ENCODE results near the gene ABL2.

Gene ABL2

DNA sequence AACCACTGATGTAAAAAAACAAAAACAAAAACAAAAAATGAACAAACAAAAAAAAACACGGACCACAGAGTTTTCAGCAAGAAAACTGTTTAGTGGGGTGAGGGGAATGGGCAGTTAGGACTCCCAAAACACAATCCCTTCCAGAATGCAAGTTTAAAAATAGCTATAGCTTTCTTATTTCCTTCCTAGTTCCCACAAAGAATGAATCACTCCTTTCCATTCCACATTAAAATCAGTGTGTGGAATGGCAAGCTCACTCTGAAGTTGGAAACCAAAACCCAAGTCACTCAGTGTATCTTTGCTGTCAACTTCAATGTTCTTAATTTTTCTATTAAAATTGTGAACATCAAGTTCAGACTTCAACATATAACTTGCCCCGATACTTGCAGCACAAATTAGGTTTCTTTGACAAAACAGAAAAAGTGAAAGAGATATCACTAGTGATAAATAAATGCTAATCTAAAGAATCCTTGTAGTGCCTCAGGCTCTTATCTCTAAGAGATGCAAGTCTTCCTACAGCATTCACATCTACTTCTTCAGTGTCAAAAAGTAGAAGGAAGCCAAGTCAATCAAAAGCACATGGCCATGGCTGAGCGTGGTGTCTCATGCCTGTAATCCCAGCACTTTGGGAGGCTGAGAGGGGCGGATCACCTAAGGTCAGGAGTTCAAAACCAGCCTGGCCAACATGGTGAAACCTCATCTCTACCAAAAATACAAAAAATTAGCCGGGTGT lies 102.1 kb downstream of the ABL2 start:
- DNase-seq, result no peak

DNA sequence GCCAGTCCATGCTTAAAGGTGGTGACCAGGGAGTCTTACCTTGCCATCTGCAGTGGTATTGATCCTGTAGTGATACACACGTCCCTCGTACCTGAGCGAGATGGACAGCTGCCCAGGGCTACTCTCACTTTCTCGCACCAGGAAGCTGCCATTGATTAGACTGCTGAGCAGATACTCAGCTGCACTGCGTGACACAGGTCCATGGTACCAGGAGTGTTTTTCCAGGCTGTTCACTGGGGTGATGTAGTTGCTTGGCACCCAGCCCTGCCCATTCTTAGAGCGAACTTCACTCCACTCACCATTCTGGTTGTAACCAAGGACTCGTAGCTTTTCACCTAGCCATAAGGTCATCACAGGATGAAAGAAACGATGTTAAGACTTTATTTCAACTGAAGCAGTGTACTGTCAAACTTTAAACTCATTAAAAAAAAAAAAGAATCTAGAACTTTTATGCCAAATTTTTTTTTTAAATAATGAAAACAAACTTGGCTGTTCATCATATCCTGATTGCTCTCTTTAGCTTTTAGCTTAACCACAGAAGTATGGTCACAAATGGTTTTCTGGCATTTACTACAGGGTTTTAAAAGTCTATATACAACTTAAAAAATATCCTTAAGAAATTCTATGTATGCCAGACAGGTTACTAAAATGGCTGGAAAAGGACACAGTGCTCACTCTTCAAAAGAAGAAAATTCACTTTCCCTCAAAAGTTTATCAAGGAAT lies 103.0 kb downstream of the ABL2 start:
- no peak for DNase-seq

DNA sequence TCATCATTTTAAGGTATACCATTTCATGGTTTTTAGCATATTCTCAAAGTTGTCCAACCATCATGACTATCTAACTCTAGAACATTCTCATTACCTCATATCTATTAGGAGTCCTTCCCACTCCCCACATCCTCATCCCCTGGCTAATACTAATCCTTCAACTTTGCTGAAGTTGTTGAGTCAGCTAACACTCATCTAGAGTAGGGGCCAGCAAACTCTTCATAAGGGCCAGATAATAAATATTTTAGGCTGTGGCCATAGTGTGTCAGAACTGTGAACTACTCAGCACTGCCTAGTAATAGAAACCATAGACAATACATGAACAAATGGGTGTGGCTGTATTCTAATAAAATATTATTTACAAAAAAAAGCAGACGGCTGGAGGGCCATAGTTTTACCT lies 104.6 kb downstream of the ABL2 start:
- no peak for DNase-seq

- DNase-seq, result no peak
Measured at GRCh38 chr1:179121159-179121938, 108.1 kb downstream of the ABL2 start.

- no peak for DNase-seq
Measured at GRCh38 chr1:179120736-179121135, 108.7 kb downstream of the ABL2 start.

GRCh38 chr1:179119513-179119912 lies 110.0 kb downstream of the ABL2 start:
- no peak for DNase-seq

DNA sequence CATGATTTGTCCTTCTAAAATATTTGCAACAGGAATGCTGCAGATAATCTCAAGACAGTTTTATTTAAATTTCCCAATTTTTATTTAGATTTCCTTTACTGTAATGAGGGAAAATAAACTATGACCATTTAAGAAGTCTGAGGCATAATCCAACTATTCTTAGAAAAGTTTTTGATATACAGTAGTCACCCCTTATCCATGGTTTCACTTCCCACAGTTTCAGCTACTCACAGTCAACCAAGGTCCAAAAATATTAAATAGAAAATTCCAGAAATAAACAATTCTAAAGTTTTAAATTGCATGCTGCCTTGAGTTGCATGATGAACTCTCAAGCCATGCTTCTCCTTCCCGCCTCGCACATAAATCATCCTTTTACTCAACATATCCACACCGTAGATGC lies 114.3 kb downstream of the ABL2 start:
- DNase-seq, result no peak

- no peak for DNase-seq
Measured at GRCh38 chr1:179108644-179109043, 120.8 kb downstream of the ABL2 start.

- DNase-seq, result no peak
Measured at GRCh38 chr1:179107706-179108629, 121.5 kb downstream of the ABL2 start.

DNA sequence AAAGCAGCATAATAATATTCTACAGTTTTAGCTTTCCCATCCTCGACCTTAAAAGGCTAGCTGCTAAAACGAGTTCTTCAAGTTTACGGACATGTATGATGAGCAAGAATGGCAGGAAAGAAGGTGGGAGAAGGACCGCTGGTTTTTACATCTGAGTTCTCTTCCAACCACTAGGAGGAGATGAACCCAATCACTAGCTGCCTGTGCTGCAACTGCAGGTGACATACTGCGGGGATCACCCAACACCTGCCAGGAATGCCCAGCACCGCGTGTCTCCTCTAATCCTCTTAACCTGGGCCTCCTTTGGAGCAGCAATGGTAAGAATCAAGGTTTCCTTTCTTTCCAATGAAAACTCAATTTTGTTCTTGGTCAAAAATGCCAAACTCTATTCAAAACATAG lies 124.1 kb downstream of the ABL2 start:
- no peak for DNase-seq

DNA sequence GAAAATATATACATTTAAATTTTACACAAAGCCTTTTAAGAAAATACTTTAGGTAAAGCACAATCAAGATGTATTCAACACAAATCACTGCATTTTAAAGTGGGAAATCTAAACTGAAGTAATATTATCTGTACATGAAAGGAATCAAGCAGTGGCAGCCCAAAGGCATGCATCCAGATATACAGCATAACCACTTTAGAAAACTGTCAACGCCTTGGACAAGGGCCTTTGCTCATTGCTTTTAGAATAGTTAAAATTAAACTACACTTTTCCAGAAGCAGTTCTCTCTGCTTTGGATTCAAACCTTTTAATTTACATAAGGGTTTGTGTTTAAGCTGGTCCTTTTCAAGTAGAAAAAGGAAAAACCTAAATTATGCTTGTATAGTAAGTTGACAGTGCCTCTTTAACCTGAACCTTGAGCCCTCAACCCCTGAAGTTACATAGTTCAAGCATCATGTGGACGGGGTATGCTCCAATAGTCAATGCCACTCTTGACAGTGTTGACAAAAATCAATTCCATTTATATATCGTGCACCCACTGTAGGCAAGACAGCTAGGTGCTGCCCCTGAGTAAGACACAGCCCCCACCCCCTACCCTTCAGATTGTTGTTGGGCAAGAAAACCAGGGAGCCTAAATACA lies 124.7 kb downstream of the ABL2 start:
- no peak for DNase-seq

DNA sequence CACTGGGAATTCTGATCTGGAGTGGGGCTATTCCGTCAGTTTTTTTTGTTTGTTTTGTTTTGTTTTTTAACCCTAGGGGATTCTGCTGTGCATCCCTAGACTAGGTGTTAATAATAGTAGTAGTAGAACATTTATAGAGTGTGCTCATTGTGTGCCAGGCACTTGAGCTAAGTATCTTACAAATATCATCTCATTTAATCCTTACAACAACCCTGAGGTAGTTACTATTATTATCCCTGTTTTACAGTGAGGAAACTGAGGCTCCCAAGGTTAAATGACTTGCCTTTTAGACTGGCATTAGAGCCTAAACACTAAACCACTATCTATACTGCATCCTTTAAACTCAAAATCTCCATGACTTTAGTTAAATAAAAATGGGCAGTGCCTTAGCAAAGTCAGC lies 125.5 kb downstream of the ABL2 start:
- DNase-seq, result no peak

DNA sequence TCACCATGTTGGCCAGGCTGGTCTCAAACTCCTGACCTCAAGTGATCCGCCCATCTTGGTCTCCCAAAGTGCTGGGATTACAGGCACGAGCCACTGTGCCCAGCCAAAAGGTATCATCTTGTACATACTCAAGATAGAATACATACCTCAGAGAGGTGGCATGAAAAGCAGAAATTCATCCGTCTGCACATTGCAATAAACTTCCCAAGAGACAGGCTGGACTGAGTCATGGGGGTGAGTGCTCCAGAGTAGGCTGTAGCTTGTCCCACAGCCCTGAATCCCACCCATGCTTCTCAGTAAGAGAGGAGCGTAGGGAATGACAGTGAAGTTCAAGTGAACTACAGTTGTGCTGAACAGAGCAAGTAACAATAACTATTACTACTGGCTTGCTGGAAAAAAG lies 127.9 kb downstream of the ABL2 start:
- no peak for DNase-seq

- DNase-seq, result no peak
Measured at GRCh38 chr1:179099891-179100290, 129.6 kb downstream of the ABL2 start.

DNA sequence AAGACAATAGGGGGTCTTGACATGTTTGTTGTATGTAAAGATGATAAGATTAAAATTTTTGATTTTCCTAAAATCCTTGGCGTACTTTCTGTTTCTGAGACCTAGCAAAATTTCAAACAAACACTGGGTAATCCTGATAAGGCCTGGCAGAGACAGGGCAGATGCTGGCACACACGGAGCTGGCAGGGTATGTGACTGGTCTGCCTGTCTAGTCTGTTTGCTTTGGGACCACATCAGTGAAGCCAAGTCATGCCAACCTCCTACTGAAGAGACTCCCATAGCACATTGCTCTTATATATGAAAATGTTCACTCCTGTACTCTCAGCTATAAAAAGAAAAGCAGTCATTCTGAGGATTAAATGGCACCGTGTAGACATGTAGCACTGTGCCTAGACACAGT lies 133.6 kb downstream of the ABL2 start:
- DNase-seq, result no peak

GRCh38 chr1:179095377-179095776 lies 134.1 kb downstream of the ABL2 start:
- DNase-seq, result no peak

DNA sequence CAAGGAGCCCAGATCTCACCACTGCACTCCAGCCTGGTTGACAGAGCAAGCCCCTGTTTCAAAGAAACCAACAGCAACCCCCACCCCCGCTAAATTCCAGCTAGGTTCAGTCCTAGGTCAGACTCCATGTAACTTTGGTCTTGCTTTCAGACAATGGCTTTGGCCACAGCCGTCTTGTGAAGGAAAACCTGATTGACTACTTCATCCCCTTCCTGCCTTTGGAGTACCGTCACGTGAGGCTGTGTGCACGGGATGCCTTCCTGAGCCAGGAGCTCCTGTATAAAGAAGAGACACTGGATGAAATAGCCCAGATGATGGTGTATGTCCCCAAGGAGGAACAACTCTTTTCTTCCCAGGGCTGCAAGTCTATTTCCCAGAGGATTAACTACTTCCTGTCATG lies 134.7 kb downstream of the ABL2 start:
- no peak for DNase-seq

DNA sequence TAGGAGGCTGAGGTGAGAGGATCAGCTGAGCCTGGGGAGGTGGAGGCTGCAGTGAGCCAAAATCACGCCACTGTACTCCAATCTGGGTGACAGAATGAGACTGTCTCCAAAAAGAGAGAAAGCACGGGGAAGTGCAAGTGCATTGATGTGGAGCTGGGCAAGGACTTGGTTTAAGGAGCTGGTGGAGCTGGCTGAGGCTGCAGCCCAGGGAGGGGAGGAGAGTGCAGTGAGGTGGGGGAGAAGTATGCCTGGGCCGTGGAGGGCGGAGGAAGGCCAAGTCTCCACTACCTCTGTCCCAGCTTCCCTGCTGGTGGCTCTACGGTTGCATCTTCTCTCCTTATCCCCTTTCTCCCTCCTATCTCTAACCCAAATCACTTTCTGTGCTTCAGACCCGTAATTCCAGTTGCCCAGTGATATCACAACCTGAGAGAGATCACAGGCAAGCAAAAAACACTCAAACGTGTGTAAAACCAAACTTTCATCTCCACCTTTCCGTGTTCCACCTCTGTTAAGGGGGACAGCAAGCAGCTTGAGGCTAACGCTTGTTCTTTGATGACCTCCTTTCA lies 136.5 kb downstream of the ABL2 start:
- no peak for DNase-seq

DNA sequence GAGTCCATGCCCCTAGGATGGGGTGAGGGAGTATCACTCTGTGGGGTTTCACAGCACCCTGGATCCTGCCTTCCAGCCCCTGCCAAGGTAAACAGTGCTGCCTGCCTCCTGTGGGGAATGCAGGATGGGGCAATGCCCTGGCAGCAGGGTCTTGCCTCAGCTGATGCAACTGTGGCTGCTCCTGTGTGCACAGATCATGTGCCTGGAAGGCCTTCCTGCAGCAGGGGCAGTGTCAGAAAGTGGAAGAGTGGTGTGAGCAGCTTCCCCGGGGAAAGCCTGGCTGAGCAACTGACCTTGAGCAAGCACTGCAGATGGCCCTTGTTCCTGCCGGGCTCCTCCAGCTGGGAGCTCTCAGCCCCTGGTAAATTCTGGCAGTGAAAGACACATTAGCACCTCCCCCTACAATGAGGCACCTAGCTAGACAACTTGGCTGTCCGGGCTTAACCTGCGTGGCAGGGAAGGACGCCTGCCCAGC lies 137.7 kb downstream of the ABL2 start:
- no peak for DNase-seq

DNA sequence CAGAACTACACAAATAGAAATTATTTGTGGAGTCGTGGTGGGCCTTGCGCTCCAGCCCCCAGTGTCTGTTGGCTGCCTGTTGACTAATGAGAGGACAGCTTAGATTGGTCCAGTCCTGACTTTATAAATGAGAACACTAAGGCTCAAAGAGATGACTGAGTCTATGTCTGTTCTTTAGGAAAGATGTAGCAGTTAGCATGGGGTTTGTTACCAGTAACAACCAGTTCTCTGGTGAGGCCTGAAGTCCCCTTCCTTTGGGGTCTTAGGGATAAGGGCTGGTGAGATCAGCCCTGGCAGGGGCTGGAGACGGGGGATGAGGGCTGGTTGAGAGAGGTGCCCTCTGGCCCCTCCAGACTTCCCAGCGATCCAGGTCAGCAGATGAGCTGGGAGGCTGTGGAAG lies 138.6 kb downstream of the ABL2 start:
- DNase-seq, result no peak

DNA sequence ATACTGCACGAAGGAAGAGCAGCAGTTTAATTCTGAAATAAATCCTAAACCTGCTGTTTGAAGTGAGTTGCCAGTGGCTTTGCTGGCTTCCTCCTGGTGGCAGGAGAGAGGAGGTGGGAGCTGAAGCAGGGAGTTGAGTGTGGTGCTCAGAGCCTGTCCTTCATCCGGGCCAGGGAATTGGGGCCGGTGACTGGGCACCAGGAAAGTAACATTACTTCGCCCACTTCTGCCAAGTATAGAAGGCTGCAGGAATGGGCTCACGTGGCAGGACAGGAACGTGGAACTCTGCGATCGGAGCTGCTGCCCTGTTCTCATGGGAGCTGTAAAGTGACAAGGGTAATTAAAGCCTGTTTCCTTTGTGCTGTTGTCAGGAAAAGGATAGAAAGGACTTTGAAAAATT lies 139.0 kb downstream of the ABL2 start:
- DNase-seq, result no peak

All from activated CD4-positive, CD25-positive, alpha-beta regulatory T cell treated with anti-CD3 and anti-CD28 coated beads, Interleukin-2, amount 50 U/mL, for 72 hours (primary cell).